SKM-1 (cell line): Measurements from ENCODE around the gene ERAP2.

Experiments
- DNase-seq: peaks from one replicate; lab custom pipeline; 2025; ENCODE audit not compliant: unreplicated experiment; lab: John Stamatoyannopoulos, UW

Gene ERAP2

GRCh38 chr5:96893342-96893741, 17.0 kb downstream of the ERAP2 start:
- no peak for DNase-seq

DNA sequence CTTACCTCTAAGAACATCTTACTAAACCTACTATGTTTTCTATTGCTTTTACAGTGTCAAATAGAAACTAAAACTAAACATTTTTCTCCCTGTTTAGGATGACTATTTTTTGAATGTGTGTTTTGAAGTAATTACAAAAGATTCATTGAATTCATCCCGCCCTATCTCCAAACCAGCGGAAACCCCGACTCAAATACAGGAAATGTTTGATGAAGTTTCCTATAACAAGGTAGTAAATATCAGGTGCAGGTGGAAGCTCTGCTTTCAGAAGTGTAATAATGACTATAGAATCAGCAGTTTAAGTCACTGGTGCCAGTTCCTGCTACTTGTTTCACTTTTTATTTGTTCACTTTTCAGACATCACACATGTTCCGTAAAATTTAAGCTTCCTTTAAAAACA, 20.0 kb downstream of the ERAP2 start:
- no peak for DNase-seq

GRCh38 chr5:96896806-96897205, 20.5 kb downstream of the ERAP2 start:
- peak; percentile 71 for DNase-seq

GRCh38 chr5:96901384-96901783, 25.1 kb downstream of the ERAP2 start:
- no peak for DNase-seq

- DNase-seq = no peak
Measured at GRCh38 chr5:96901841-96902240, 25.5 kb downstream of the ERAP2 start.

- no peak for DNase-seq
Measured at GRCh38 chr5:96902876-96903275, 26.6 kb downstream of the ERAP2 start.

DNA sequence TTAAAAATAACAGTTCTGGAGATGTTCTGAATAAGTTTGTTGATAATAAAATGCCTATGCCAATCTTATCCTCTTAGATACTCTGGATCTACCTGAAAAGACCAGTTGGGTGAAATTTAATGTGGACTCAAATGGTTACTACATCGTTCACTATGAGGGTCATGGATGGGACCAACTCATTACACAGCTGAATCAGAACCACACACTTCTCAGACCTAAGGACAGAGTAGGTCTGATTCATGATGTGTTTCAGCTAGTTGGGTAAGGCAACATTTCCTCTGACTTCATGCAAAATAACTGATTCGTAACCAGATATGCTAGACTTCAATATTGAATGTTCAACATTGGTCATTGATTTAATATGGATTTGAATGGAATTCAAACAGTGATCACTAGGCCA, 27.0 kb downstream of the ERAP2 start:
- DNase-seq = no peak

DNA sequence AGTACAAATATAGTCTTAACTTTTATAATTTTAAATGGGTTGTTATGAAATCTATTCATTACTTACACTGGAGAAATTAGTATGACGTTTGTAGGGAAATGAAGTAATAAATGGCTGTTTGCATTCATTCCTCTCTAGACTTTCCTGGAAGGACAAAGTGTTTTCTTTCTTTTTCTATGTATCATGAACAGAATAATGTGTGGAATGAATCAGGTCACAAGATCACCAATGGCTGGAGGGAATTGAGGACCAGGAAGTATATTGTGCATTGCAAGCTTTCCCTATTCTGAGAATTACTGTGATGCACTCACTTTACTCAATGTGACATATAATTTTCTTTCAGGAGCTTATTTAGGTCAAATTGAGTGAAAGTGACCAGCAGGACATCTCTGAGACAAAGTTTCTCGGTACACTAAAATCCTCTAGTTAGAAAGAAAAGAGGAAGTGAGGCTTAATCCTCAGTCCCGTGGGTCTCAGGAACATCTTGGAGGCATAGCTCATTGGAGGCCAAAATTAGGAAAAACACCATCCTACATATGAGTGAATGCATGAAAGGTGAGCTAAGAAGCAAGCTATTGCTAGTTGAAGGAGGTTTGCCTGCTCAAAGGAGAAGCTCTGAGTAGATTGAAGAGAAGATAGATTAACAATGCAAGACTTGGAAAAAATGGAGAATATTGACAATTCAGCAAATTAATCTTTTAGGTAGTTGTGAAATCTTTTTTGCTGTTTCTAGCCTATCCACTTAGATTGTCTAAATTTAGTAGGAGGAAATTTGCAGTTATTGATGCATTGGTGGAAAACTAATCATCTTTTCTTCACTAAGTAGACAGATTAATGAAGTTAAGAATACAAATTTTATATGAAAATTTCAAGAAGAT, 28.0 kb downstream of the ERAP2 start:
- no peak for DNase-seq

DNA sequence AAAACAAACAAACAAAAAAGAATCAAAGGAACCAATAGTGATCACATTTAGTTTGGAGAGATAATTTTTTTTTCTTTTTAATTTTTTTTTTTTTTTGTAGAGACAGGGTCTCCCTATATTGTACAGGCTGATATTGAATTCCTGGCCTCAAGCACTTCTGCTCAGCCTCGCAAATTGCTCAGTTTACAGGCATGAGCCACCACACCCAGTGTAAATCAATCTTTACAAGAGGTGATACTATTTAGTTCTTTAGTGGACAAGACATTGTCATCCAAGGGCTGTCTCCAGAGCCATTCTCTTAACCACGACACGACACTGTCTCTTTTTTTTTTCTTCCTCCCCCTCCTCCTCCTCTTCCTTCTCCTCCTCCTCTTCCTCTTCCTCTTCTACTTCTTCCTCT, 29.6 kb downstream of the ERAP2 start:
- peak; percentile 7 for DNase-seq

DNA sequence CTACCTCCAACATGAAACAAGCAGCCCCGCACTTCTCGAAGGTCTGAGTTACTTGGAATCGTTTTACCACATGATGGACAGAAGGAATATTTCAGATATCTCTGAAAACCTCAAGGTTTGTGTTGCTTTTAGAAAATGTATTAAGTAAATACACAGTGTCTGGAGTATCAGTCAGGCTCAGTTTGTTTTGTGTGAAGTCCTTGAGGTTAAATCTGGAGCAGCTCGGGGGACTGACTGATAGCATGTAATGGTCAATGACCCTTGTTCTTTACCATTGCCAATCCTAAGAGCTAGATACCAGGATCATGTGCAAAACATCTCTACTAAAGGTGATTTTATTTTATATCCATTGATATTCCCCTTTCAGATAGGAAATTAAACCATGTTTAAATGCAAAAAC, 32.7 kb downstream of the ERAP2 start:
- DNase-seq = no peak

DNA sequence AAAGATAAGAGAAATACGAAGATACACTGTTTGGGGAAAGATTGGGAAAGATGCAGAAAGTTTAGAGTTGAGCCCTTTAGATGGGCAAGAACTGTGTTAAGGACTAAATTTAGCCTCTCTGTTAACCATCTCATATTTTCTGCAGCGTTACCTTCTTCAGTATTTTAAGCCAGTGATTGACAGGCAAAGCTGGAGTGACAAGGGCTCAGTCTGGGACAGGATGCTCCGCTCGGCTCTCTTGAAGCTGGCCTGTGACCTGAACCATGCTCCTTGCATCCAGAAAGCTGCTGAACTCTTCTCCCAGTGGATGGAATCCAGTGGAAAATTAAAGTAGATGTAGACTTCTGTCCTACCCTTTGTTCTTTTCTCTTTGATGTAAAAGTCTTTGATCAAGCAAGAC, 33.1 kb downstream of the ERAP2 start:
- DNase-seq = no peak

GRCh38 chr5:96911139-96911538, 34.8 kb downstream of the ERAP2 start:
- DNase-seq = no peak

GRCh38 chr5:96913233-96913632, 36.9 kb downstream of the ERAP2 start:
- DNase-seq = no peak

- DNase-seq = no peak
Measured at GRCh38 chr5:96919754-96920197, 43.5 kb downstream of the ERAP2 start.

GRCh38 chr5:96920744-96921355, 44.5 kb downstream of the ERAP2 start:
- no peak for DNase-seq

DNA sequence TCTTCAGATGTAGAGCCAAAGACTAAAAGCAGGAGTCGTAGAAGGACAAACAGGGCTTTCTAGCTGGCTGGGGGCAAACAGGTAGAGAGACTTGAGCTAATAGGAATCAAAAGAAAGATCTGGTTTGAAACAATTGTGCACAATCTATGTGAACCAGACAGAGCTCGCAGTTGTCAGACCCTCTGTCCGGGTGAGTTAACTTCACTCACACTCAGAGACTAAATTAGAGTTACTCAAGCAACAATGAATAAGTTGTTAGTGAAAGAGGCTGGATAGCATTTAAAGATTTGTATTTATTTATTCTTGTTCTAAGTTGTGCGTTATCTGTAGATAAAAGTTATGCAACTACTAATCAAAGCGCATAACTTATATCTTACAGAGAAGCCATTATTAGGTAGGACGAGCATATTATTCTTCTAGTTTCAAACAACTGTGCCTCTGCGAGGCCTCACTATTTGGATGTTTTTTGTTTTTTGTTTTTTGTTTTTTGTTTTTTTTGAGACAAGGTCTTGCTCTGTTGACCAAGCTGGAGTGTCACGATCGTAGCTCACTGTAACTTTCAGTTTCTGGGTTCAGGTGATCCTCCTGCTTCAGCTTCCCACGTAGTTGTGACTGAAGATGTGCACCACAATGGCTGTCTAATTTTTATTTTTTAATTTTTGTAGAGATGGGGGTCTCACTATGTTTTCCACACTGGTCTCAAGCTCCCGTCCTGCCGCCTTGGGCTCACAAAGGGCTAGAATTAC, 46.4 kb downstream of the ERAP2 start:
- DNase-seq = no peak

DNA sequence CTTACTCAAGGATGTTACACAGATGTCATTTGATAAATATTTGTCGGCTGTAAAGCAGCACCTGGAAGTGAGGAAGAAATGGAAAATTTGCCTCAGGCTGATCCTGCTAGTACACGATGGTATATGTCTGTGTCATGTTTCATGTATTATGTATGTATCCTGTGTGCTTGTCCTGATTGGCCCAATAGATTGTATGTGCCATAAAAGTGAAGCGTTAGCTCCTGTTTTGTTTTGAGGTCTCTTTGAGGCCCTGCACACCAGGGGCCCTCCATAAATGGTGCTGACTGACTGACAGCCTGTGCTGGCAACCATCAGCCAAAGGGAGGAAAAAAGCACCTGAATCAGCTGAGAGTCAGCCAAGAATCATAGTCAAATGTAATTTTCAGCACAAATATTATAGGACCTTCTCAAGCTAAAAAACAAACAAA, 47.7 kb downstream of the ERAP2 start:
- no peak for DNase-seq

DNA sequence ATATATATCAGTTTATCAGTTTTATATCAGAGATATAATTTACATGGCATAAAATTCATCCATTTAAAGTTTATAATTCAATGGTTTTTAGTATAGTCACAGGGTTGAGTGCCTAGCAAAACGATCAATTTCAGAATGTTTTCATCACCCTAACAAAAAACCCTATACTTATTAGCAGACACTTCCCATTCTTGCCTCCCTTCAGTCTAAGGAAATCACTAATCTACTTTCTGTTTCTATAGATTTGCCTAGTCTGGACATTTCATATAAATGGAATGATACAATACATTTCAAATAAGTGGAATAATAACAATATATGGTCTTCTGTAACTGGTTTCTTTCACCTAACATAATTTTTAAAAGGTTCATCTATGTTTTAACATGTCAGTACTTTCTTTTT, 50.0 kb downstream of the ERAP2 start:
- no peak for DNase-seq

- DNase-seq = no peak
Measured at GRCh38 chr5:96927008-96927407, 50.7 kb downstream of the ERAP2 start.

DNA sequence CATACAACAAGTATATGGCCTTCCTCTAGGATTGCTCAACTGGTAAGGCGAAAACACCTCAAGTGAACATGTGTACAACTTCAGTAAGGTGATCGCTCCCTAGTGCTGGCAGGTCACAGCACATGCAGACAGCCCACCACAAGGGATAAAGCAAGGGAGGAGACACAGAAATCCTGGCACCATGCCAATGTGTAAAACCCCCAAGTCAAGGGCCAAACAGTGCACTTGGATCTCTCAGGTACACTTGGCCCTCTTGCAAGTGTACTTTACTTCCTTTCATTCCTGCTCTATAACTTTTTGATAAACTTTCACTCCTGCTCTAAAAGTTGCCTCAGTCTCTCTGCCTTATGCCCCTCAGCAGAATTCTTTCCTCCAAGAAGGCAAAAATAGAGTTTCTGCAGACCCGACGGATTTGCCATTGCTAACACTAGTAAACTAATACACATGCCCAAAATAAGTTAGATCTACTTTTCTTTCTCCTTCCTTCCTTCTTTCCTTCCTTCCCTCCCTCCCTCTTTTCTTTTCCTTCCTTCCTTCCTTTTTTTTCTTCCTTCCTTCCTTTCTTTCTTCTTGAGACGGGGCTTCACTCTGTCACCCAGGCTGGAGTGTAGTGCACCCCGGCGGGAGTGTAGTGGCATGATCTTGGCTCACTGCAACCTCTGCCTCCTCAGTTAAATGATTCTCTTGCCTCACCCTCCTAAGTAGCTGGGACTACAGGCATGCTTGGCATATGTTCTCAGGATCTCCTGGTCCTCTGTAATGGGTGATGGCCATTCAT, 52.8 kb downstream of the ERAP2 start:
- DNase-seq = no peak

GRCh38 chr5:96930058-96930457, 53.8 kb downstream of the ERAP2 start:
- no peak for DNase-seq
